GM19372 (cell line): Measurements from ENCODE around the gene F8.
"Not testable (repeated sequence)": the region's sequence is repeated elsewhere in the genome, so short reads cannot be mapped to it uniquely, and the experiment has no call there.

Source experiments
- ATAC-seq: cut with Tn5 transposase; IDR thresholded peaks from one replicate; pipeline ENCODE4 v1.9.1; 2021; ENCODE audit warnings: mild to moderate bottlenecking, low read depth, moderate library complexity; ENCODE audit not compliant: unreplicated experiment

The F8 gene

DNA sequence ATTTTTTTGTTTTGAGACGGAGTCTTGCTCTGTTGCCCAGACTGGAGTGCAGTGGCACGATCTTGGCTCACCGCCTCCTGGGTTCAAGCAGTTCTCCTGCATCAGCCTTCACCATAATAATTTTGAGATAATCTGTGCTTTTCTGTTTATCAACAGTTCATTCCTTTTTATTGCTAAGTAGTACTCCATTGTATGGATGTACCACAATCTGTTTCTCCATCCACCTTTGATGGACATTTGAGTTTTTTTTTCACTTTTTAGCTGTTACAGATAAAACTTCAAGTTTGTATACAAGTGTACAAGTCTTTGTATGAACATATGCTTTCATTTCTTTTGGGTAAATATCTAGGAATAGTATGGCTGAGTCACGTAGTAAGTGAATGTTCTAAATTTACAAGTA, 13.2 kb upstream of the F8 start:
- ATAC-seq, result no peak

GRCh38 chrX:155031657-155032056, 9.1 kb upstream of the F8 start:
- no peak for ATAC-seq

GRCh38 chrX:155028877-155029291, 6.4 kb upstream of the F8 start:
- ATAC-seq, result no peak

DNA sequence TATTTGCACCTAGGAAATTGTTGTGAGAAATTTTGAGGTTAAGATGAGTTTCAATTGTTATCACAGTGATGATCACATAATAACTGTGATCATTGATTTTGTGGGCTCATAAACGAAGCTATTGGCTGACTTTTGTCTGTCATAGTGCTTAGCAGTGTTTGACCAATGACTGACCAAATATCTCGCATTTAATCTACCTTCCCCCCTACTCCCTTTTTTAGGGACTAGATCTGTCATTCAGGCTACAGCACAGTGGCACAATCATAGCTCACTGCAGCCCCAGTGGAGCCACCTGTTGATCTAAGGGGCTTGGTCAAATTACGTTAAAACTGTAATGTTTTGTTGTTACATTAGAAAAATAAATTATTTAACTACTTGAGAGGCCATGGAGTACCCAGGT, 5.6 kb upstream of the F8 start:
- ATAC-seq, result no peak

DNA sequence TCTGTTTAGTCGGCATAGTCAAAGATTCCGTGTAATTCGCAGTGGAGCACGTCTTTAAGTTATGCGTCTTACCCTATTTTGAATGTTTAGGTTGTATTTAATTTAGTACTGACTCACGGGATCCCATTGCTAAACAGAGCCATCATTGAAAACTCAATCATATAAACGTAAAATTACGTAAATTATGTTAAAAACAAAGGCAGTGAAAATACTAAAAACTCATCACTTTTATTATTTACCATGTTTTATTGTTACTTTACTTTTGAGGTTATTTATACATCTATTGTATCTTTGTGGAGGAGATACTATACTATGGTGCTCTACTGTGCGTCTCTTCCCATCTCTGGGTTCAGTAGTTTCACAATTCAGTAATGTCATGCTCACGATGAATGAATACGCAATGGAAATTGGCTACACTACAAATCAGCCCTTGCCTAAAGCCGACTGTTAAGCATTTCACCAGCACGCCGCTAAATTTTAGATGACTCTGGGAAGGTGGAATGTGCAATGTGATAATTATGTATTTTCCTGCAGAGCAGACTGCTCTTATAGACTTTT, 5.1 kb upstream of the F8 start:
- no peak for ATAC-seq

DNA sequence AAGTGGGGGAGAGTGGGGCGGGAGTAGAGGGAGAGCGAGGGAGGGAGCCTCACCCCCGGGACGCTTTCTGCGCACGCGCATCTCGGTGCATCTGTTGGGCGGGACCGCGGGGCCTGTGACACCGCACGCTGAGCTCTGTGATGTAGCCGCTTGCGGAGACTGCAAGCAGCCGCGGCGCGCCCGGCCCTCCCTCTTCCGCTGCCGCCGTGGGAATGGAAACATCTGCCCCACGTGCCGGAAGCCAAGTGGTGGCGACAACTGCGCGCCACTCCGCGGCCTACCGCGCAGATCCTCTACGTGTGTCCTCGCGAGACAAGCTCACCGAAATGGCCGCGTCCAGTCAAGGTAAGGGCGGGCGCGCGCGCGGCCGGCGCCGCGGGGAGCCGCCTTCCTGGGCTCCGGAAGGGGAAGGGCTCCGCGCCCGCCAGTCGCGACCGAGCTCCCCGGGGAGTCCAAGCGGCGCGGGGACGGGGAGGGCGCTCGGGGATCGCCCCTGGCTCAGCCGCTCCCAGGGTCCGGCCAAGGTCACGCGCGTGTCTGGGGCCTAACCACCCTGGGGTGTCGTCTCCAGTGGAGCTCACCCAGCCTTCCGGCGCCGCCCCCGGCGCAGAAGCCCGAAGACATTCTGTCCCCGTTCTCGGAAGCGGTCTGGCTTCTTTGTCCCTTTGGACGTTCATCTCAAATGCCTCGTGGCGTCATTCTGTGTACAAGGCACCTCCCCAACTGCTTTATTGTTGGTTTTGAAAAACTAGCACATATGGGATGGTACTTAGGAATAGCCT, 4.4 kb upstream of the F8 start, which contains the start of gene FUNDC2:
Gene FUNDC2 (plus strand): TSS at position 118 of the 782 bp plus-strand sequence. CDS start 95 bp downstream, at position 213.
- ATAC-seq, result peak; percentile 86

DNA sequence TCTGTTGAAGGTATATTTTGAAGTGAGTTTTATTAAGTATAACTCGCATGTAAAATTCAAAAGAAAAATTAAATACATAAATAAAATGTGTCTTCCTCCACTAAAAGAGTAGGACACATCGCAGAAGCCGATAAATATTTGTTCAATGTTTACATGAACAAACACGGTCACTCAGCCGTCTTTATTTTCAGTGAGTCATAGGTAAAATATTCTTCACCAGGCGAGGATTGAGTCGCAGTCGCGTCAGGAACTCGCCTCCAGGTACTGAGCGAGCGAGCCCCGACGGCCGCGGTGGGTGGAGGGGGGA, 3.9 kb upstream of the F8 start:
- ATAC-seq, result no peak

GRCh38 chrX:155023907-155024833, 1.6 kb upstream of the F8 start:
- no peak for ATAC-seq

DNA sequence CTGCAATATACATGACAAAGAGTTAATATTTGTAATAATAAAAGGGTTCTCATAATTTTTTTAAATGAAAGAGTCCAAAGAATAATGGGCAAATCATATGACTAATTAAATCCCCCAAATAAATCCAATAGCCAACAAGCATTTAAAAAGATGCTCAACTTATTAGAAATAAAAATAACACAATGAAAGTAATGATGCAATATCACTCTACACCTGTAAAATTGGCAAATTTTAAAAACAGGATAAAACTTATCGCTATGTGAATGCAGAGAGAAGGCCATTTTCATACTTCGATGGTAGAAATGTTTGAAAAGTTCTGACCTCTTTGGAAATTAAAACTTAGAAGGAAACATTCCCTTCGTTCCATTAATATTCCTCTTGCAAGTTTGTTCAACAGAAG, 1.9 kb downstream of the F8 start:
- ATAC-seq, result no peak

DNA sequence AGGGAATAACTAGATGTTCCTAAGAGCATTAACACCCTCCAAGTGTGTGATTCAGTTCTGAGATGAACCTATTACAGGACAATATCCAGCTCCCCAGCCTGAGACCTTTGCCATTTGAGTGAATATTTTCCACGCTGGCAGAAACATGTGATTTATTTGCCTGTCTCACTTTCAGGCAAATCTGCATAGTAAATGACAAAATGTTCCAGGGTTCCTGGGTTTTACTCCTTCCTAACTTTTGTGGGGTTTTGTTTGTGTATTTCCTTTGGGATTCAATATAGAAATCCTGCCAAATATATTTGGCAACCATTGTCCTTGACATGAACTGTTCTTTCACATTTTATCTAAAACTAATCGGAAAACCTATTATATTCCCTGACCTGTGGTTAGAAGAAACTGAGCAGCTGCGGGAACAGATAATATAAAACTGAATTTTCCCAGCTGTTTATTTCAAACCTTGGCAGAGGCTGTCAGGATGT, 12.5 kb downstream of the F8 start:
- ATAC-seq, result no peak

- not testable (repeated sequence) for ATAC-seq
Observed at GRCh38 chrX:155008578-155008977, 13.9 kb downstream of the F8 start.

DNA sequence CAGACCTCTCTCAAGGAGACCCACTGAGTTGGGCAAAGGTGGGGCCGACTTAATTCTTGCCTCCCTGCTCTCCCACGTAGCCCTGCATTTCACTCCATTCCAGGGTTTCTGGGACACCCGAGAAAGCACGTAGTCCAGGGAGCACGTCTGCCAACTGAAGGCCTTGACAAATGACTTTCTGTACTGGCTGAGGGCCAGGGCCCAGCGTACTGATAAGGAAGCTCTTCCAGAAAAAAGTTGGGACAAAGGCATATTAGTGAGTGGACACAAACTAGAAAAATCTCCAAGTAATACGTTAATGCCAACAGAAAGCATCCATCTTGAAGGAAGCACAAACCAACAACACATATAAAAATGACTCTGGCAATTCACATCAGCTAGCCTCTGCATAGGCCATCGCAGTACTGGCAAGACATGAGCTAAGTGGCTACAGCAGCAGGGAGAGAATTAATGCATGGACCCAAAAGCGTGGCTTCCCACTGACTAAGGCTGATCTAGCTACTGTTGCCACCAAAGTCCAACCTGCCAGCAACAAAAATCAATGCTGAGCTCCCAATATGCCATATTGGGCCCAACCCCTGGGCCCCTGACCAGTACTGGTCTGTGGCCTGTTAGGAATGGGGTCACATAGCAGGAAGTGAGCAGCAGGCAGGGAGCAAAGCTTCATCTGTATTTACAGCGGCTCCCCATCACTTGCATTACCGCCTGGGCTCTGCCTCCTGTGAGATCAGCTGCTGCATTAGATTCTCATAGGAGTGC, 15.4 kb downstream of the F8 start:
- ATAC-seq, result not testable (repeated sequence)

- ATAC-seq, result not testable (repeated sequence)
Observed at GRCh38 chrX:155006379-155006778, 16.1 kb downstream of the F8 start.

DNA sequence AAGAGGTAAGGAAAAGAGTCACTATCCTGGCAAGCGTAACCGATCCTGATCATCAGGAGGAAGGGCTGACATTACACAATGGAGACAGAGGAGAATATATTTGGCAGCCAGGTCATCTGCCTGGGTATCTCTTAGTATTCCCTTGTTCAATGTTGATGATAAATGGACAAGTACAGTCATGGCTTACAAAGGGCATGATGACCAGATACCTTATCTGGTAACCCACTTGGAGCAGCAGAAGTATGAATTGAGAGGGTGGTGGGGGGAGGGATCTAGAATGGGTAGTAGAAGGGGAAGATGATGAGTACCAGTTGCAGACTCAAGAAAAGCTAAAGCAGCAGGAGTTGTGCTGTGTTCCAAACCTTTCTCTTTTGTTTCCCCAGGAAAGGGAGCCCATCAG, 17.3 kb downstream of the F8 start:
- ATAC-seq, result no peak

DNA sequence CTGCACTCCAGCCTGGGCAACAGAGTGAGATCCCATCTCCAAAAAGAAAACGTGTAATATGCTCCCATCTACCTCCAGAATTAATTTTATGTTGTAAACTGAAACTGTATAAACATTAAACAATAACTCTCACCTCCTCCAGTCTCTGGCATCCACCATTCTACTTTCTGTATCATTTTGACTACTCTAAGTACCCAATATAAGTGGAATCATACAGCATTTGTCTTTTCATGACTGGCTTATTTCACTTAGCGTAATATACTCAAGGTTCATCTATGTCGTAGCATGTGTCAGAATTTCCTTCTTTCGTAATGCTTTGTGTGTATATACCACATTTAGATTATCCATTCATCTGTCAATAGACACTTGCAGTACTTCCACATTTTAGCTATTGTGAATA, 20.6 kb downstream of the F8 start:
- no peak for ATAC-seq

- ATAC-seq, result no peak
Observed at GRCh38 chrX:155000841-155001240, 21.7 kb downstream of the F8 start.

DNA sequence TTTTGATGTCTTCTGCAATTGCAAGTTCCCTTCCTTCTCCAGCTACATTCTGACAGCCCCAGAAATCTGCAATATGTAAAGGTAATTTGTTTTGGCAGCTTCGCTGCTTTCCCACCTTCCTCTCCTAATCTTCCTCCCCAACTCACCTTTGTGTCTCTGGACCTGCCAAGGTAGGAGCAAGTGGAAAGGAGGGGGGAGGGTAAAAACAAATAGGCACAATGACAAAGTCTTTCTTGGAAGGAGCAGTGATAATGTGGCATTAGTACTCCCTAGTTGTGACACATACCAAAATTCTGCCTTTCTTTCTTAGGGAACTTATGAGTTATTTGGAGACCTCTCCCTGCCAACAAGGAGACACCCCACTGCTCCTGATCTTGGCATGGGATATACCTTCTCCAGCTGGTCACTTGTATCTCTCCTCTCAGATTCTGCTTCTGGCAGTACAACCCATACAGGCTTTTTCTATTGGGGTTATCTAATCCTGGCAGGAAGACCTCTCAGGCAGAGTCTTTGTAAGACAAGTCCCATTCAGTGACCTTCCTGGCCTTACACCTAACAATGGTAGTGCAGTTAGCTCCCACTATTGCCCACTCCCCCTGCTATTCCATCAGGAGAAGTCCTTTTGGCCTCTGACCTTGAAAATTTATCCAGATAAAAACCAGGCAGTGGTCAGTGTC, 24.2 kb downstream of the F8 start:
- ATAC-seq, result no peak

DNA sequence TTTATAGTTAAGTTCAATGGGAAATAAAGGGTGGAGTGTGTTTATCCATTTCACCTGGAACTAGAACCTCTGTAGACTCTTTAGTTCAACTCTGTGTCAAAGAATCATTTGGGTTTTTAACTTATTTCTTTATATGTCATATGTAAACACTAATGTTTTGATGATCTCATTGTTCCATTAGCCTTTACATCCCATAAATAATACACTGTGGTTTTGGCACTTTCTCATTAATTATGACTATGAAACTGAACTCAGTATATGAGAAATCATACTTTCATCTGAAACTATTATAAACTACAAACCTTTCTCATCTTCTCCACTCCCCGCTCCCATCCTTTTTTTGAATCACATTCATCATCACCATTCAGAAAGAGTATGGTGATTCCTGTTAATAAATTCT, 31.0 kb downstream of the F8 start:
- no peak for ATAC-seq

GRCh38 chrX:154991039-154991438, 31.5 kb downstream of the F8 start:
- ATAC-seq, result peak; percentile 41

DNA sequence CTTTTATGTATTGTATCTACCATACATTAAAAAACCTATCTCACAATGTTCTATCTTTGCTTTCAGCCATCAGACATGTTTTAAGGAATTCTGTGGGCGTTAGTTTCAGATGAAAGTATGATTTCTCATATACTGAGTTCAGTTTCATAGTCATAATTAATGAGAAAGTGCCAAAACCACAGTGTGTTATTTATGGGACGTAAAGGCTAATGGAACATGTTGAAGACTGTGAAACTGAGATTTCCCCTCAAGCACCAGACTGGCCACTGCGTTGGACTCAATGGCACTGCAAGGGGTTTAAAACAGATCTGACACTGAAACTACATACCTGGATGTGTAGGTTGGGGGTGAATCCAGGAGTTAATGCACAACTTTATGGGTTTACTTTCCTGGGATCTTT, 32.0 kb downstream of the F8 start:
- ATAC-seq, result peak; percentile 76
